HL-60 (cell line): ENCODE measurements around the gene FAM124A.

ENCODE experiments used
- DNase-seq, 2 experiments: peaks; one replicate each; pipeline ENCODE4 v3.0.0-alpha.2; 2010 to 2020; ENCODE audit warnings: low read depth in 1 of 2, low spot score in 1 of 2
- H3K27ac ChIP-seq: fragments of 250-450 bp; sonication (Bioruptor Pico); replicated peaks from 2 replicates; pipeline ENCODE4 v1.5.1; 2020; ENCODE audit warnings: mild to moderate bottlenecking, moderate library complexity
- H3K27me3 ChIP-seq: fragments of 250-450 bp; sonication (Bioruptor Pico); 2 replicates; pipeline ENCODE4 v1.5.1; 2021; ENCODE audit warnings: mild to moderate bottlenecking, moderate library complexity; ENCODE audit not compliant: insufficient read depth, poor library complexity, severe bottlenecking
- H3K4me3 ChIP-seq: replicated peaks from 2 replicates; pipeline ENCODE4 v1.5.1; 2011; ENCODE audit warnings: mild to moderate bottlenecking, control low read depth, low read length; ENCODE audit not compliant: insufficient read depth
- GABPA ChIP-seq: IDR thresholded peaks from 2 replicates; pipeline ENCODE4 v1.6.1; 2012; ENCODE audit warnings: low read depth
- POLR2AphosphoS5 ChIP-seq: IDR thresholded peaks from 2 replicates; pipeline ENCODE4 v1.6.1; 2012; ENCODE audit warnings: low read depth
- SPI1 ChIP-seq: IDR thresholded peaks from 2 replicates; pipeline ENCODE4 v1.6.1; 2012; ENCODE audit warnings: low read depth, mild to moderate bottlenecking, borderline replicate concordance
- TF ChIP-seq, protein P1 (sequence below): IDR thresholded peaks from 2 replicates; pipeline ENCODE4 v1.6.1; 2012; ENCODE audit warnings: low read depth; ENCODE audit not compliant: insufficient replicate concordance
- TF ChIP-seq, protein P2 (sequence below): IDR thresholded peaks from one replicate; pipeline ENCODE4 v1.5.1; 2011; ENCODE audit warnings: low read length, control low read depth, inconsistent platforms; ENCODE audit not compliant: insufficient read depth

The FAM124A gene

DNA sequence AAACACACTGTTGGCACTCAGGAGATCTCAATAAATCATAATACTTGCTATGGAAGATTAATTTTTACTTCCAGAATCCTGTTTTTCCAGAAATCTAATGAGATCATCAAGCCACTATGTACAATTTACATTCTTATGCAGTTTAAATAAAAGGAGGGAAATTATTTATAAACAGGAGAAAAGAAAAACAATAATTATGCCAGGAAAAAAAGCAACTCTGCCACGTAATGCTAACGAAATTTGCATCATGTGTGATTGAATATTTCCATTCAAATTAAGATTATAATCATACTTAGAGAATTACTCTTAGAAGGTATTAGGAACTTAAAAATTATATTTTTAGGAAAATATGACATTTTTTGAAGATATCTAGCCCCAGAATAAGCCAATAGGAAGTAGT, 13.0 kb downstream of the FAM124A start:
- Histone ChIP-seq H3K4me3 (no peak overlapping the region), H3K27me3 (peaks cover 10% of the 10 kb centered on the region), H3K27ac (no peak overlapping the region)
- no peak for DNase-seq
- TF ChIP-seq SPI1 = no peak
- TF ChIP-seq, protein P1, sequence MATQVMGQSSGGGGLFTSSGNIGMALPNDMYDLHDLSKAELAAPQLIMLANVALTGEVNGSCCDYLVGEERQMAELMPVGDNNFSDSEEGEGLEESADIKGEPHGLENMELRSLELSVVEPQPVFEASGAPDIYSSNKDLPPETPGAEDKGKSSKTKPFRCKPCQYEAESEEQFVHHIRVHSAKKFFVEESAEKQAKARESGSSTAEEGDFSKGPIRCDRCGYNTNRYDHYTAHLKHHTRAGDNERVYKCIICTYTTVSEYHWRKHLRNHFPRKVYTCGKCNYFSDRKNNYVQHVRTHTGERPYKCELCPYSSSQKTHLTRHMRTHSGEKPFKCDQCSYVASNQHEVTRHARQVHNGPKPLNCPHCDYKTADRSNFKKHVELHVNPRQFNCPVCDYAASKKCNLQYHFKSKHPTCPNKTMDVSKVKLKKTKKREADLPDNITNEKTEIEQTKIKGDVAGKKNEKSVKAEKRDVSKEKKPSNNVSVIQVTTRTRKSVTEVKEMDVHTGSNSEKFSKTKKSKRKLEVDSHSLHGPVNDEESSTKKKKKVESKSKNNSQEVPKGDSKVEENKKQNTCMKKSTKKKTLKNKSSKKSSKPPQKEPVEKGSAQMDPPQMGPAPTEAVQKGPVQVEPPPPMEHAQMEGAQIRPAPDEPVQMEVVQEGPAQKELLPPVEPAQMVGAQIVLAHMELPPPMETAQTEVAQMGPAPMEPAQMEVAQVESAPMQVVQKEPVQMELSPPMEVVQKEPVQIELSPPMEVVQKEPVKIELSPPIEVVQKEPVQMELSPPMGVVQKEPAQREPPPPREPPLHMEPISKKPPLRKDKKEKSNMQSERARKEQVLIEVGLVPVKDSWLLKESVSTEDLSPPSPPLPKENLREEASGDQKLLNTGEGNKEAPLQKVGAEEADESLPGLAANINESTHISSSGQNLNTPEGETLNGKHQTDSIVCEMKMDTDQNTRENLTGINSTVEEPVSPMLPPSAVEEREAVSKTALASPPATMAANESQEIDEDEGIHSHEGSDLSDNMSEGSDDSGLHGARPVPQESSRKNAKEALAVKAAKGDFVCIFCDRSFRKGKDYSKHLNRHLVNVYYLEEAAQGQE = no peak
- TF ChIP-seq GABPA = no peak
- TF ChIP-seq POLR2AphosphoS5 = no peak
- TF ChIP-seq, protein P2, sequence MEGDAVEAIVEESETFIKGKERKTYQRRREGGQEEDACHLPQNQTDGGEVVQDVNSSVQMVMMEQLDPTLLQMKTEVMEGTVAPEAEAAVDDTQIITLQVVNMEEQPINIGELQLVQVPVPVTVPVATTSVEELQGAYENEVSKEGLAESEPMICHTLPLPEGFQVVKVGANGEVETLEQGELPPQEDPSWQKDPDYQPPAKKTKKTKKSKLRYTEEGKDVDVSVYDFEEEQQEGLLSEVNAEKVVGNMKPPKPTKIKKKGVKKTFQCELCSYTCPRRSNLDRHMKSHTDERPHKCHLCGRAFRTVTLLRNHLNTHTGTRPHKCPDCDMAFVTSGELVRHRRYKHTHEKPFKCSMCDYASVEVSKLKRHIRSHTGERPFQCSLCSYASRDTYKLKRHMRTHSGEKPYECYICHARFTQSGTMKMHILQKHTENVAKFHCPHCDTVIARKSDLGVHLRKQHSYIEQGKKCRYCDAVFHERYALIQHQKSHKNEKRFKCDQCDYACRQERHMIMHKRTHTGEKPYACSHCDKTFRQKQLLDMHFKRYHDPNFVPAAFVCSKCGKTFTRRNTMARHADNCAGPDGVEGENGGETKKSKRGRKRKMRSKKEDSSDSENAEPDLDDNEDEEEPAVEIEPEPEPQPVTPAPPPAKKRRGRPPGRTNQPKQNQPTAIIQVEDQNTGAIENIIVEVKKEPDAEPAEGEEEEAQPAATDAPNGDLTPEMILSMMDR = no peak

DNA sequence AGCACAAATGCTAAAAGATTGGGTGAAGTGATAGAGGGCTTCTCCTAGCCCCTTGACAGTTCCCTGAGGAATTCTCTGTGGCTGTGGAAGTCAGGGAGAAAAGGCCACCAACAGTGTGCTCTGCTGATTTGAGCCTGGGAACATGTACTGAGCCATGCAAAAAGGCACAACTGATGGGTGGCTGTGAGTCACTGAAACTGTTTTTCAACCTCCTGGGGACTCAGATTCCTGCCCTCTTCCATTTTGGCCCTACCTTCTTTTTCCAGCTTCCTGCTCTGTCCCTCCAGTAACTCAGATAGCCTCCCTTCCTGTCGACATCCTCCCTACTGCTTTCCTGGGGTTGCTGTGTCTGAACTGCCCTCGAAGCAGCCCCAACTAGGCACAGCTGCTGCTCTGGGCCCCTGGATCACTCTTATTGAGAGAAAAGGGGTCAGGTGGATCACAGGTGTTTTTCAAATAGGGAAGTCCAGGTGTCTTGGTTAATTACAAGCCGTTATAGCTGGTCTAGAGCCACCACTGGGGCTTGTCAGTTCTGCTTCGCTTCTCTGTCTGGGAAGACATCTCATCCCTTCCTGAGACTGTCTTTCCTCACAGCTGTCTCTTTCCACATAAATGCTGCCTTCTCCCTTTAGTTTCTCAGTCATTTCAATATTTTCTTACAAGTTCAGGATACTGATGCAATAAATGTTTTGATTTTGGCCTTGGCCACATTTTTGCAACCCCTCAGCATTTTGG, 13.7 kb downstream of the FAM124A start:
- Histone ChIP-seq H3K27me3 (peaks cover 7% of the 10 kb centered on the region), H3K4me3 (no peak overlapping the region), H3K27ac (no peak overlapping the region)
- DNase-seq = no peak
- TF ChIP-seq GABPA (no peak), POLR2AphosphoS5 (no peak), SPI1 (peak; percentile 20; the same call in 1 of the 2 replicates)

DNA sequence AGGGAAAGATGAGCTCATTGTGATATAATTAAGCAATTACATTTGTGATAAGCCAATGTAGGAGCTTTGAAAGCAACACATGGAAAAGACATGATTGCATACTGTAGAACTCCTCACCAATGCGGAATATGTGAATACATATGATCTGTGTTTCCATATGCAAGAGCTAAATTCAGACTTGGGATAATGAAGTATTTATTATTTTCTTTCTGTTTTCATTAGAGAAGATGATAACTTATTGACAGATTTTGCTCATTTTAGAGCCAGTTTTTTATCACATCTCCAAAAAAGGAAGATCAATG, 14.2 kb downstream of the FAM124A start:
- peaks cover 3% of the 10 kb centered on the region for H3K27me3 ChIP-seq
- TF ChIP-seq, protein P1 = no peak
- TF ChIP-seq, protein P2 = no peak
- no peak for TF ChIP-seq POLR2AphosphoS5
- no peak for TF ChIP-seq GABPA
- no peak for TF ChIP-seq SPI1
- no peak for DNase-seq
- no peak overlapping the region for H3K27ac ChIP-seq
- H3K4me3 ChIP-seq = no peak overlapping the region

DNA sequence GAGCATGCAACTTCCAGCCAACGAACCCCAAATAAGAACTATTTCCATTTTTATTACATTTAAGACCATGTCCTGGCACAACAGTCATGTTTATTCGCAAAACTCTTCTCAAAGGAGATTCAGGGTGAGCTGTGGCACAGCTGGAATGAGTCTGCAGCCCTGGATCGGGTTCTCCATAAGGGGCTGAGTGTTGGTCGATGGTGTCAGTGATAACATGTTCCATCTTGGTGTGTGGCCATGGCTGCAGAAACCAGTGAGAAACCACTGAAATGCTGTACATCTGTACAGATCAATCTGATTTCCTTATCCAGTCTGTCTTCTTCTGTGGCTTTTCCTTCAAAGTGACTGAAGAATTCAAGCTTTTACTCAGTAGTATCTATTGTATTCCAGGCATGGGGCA, 15.2 kb downstream of the FAM124A start:
- Histone ChIP-seq H3K27me3 (no peaks in the 10 kb centered on the region), H3K27ac (no peak overlapping the region), H3K4me3 (no peak overlapping the region)
- no peak for DNase-seq
- TF ChIP-seq SPI1 (no peak), POLR2AphosphoS5 (no peak), GABPA (no peak)
- TF ChIP-seq, protein P1 = no peak
- TF ChIP-seq, protein P2 = no peak
